Mucosa of rectum (tissue), 2 donors: ENCODE results near the gene LHFPL3.

Experiments used
- H3K27ac ChIP-seq, 2 donors: one replicate each; pipeline ENCODE4 v1.7.0; 2013; ENCODE audit warnings: inconsistent platforms in 2 of 2, low read depth in 2 of 2, low read length in 2 of 2
- H3K27me3 ChIP-seq, 2 donors: one replicate each; pipeline ENCODE4 v1.7.0; 2013; ENCODE audit warnings: low read length in 2 of 2; ENCODE audit not compliant: control insufficient read depth in 2 of 2, insufficient read depth in 2 of 2
- H3K36me3 ChIP-seq, 2 donors: one replicate each; pipeline ENCODE4 v1.7.0; 2013; ENCODE audit warnings: low read length in 2 of 2; ENCODE audit not compliant: control insufficient read depth in 2 of 2, insufficient read depth in 2 of 2
- H3K4me1 ChIP-seq, 2 donors: one replicate each; pipeline ENCODE4 v1.7.0; 2013; ENCODE audit warnings: low read length in 2 of 2, mild to moderate bottlenecking in 1 of 2; ENCODE audit not compliant: control insufficient read depth in 2 of 2, insufficient read depth in 2 of 2
- H3K4me3 ChIP-seq, 2 donors: one replicate each; pipeline ENCODE4 v1.7.0; 2013; ENCODE audit warnings: low read length in 2 of 2
- H3K9ac ChIP-seq, 2 donors: one replicate each; pipeline ENCODE4 v1.7.0; 2013; ENCODE audit warnings: low read length in 2 of 2, low read depth in 1 of 2, mild to moderate bottlenecking in 1 of 2
- H3K9me3 ChIP-seq, 2 donors: one replicate each; pipeline ENCODE4 v1.7.0; 2013; ENCODE audit warnings: low read length in 2 of 2; ENCODE audit not compliant: control insufficient read depth in 2 of 2
- donor health status: healthy.
- donor health status: Normal muscosa, but diverticular disease.

The LHFPL3 gene

GRCh38 chr7:104861729-104862390, 533.5 kb downstream of the LHFPL3 start:
- Histone ChIP-seq H3K4me1 (no peaks in the 10 kb centered on the region), H3K4me3 (no peak overlapping the region), H3K36me3 (no peaks in the 10 kb centered on the region), H3K9me3 (no peaks in the 10 kb centered on the region), H3K9ac (no peak overlapping the region), H3K27me3 (no peaks in the 10 kb centered on the region), H3K27ac (no peak overlapping the region)

GRCh38 chr7:104862719-104863118, 534.3 kb downstream of the LHFPL3 start:
- no peak overlapping the region for H3K27ac ChIP-seq
- H3K36me3 ChIP-seq = no peaks in the 10 kb centered on the region
- no peak overlapping the region for H3K9ac ChIP-seq

GRCh38 chr7:104873401-104873800, 545.0 kb downstream of the LHFPL3 start:
- Histone ChIP-seq H3K9ac (no peak overlapping the region), H3K9me3 (no peaks in the 10 kb centered on the region), H3K4me1 (no peaks in the 10 kb centered on the region), H3K27ac (no peak overlapping the region), H3K4me3 (no peak overlapping the region), H3K36me3 (no peaks in the 10 kb centered on the region), H3K27me3 (no peaks in the 10 kb centered on the region)

More at GRCh38 chr7:104862719-104863118, 534.3 kb downstream of the LHFPL3 start:
- H3K4me3 ChIP-seq = no peak overlapping the region
- no peaks in the 10 kb centered on the region for H3K27me3 ChIP-seq
- no peaks in the 10 kb centered on the region for H3K9me3 ChIP-seq
- H3K4me1 ChIP-seq = no peaks in the 10 kb centered on the region

- no peak overlapping the region for H3K27ac ChIP-seq
- H3K9me3 ChIP-seq = no peaks in the 10 kb centered on the region
- H3K9ac ChIP-seq = no peak overlapping the region
- peaks cover 0 to 3% of the 10 kb centered on the region in 2 donors for H3K4me1 ChIP-seq
- no peaks in the 10 kb centered on the region for H3K27me3 ChIP-seq
- H3K4me3 ChIP-seq = no peak overlapping the region
- H3K36me3 ChIP-seq = no peaks in the 10 kb centered on the region
These were observed 550.2 kb downstream of the LHFPL3 start for GRCh38 chr7:104878577-104878976.

- Histone ChIP-seq H3K4me3 (no peak overlapping the region), H3K36me3 (no peaks in the 10 kb centered on the region), H3K4me1 (peaks cover 9 to 12% of the 10 kb centered on the region in 2 donors), H3K27me3 (no peaks in the 10 kb centered on the region), H3K9me3 (no peaks in the 10 kb centered on the region), H3K27ac (peak overlapping the region in 1 of 2 donors; percentile 25), H3K9ac (peak overlapping the region in 1 of 2 donors; percentile 46)
These were observed 554.9 kb downstream of the LHFPL3 start for GRCh38 chr7:104883248-104883717.

- H3K9me3 ChIP-seq = no peaks in the 10 kb centered on the region
- peaks cover 9 to 12% of the 10 kb centered on the region in 2 donors for H3K4me1 ChIP-seq
- H3K27ac ChIP-seq = peak overlapping the region; percentile 80 to 86
- peak overlapping the region; percentile 52 to 76 for H3K9ac ChIP-seq
- peak overlapping the region; percentile 55 to 78 for H3K4me3 ChIP-seq
- no peaks in the 10 kb centered on the region for H3K36me3 ChIP-seq
- H3K27me3 ChIP-seq = no peaks in the 10 kb centered on the region
These were observed 555.5 kb downstream of the LHFPL3 start for GRCh38 chr7:104883718-104884452.

- H3K27me3 ChIP-seq = no peaks in the 10 kb centered on the region
- no peaks in the 10 kb centered on the region for H3K9me3 ChIP-seq
- no peak overlapping the region for H3K27ac ChIP-seq
- no peak overlapping the region for H3K9ac ChIP-seq
- H3K4me1 ChIP-seq = peaks cover 9 to 12% of the 10 kb centered on the region in 2 donors
- H3K36me3 ChIP-seq = no peaks in the 10 kb centered on the region
- no peak overlapping the region for H3K4me3 ChIP-seq
These were observed 558.2 kb downstream of the LHFPL3 start for GRCh38 chr7:104886651-104887050.

- Histone ChIP-seq H3K4me3 (no peak overlapping the region), H3K27me3 (no peaks in the 10 kb centered on the region), H3K4me1 (peaks cover 5% of the 10 kb centered on the region in 2 donors)
These were observed 561.8 kb downstream of the LHFPL3 start for GRCh38 chr7:104890216-104890615.

GRCh38 chr7:104891949-104892348, 563.5 kb downstream of the LHFPL3 start:
- Histone ChIP-seq H3K4me1 (peaks cover 8 to 10% of the 10 kb centered on the region in 2 donors), H3K9ac (no peak overlapping the region), H3K9me3 (no peaks in the 10 kb centered on the region), H3K27ac (no peak overlapping the region), H3K4me3 (no peak overlapping the region), H3K36me3 (no peaks in the 10 kb centered on the region), H3K27me3 (no peaks in the 10 kb centered on the region)

More at GRCh38 chr7:104890216-104890615, 561.8 kb downstream of the LHFPL3 start:
- H3K36me3 ChIP-seq = no peaks in the 10 kb centered on the region
- H3K27ac ChIP-seq = no peak overlapping the region
- H3K9me3 ChIP-seq = no peaks in the 10 kb centered on the region
- no peak overlapping the region for H3K9ac ChIP-seq

- Histone ChIP-seq H3K4me3 (no peak overlapping the region), H3K9me3 (no peaks in the 10 kb centered on the region), H3K36me3 (no peaks in the 10 kb centered on the region), H3K27me3 (no peaks in the 10 kb centered on the region), H3K27ac (no peak overlapping the region), H3K4me1 (peaks cover 8 to 10% of the 10 kb centered on the region in 2 donors), H3K9ac (no peak overlapping the region)
These were observed 565.9 kb downstream of the LHFPL3 start for GRCh38 chr7:104894314-104894713.
